Measurements from ENCODE around the gene ALS2CL. TPM values are rescaled to one million over a fixed set of nuclear protein-coding genes. Genes with fewer than 3 reads are reported as not detected.

The ALS2CL gene
- total RNA-seq, 1 donor from 2014 or later: 49.0 TPM

- no peak for DNase-seq (ENCODE audit: low spot score in 2 of 2)
- no peaks in the 10 kb centered on the region for H3K4me1 ChIP-seq
- H3K27ac ChIP-seq: no peak overlapping the region
- no peaks in the 10 kb centered on the region for H3K27me3 ChIP-seq
- no peak for TF ChIP-seq CTCF (IDR thresholded peaks at IDR 0.05)
- peaks cover 7 to 42% of the 10 kb centered on the region in 2 donors for H3K36me3 ChIP-seq
- no peaks in the 10 kb centered on the region for H3K9me3 ChIP-seq
- no peak overlapping the region for H3K4me3 ChIP-seq
- intact Hi-C loops (cut with DNase I): no loop called here
These were observed 16.7 kb downstream of the ALS2CL start for GRCh38 chr3:46676601-46677410.

GRCh38 chr3:46675843-46676567 is 17.5 kb downstream of the ALS2CL start:
- Histone ChIP-seq H3K4me3 (no peak overlapping the region), H3K4me1 (no peaks in the 10 kb centered on the region), H3K9me3 (no peaks in the 10 kb centered on the region), H3K27ac (no peak overlapping the region), H3K36me3 (peaks cover 0 to 37% of the 10 kb centered on the region in 2 donors), H3K27me3 (no peaks in the 10 kb centered on the region)
- no peak for DNase-seq (ENCODE audit: low spot score in 2 of 2)
- intact Hi-C loops (cut with DNase I): no loop called here
- TF ChIP-seq CTCF (IDR thresholded peaks at IDR 0.05): no peak

GRCh38 chr3:46675426-46675825 is 18.1 kb downstream of the ALS2CL start:
- DNase-seq (ENCODE audit: low spot score in 2 of 2): no peak
- no peak for TF ChIP-seq CTCF (IDR thresholded peaks at IDR 0.05)
- Histone ChIP-seq H3K36me3 (peaks cover 0 to 36% of the 10 kb centered on the region in 2 donors), H3K9me3 (no peaks in the 10 kb centered on the region), H3K27me3 (no peaks in the 10 kb centered on the region), H3K4me1 (no peaks in the 10 kb centered on the region), H3K27ac (no peak overlapping the region), H3K4me3 (no peak overlapping the region)
- intact Hi-C loops (cut with DNase I): no loop called here

GRCh38 chr3:46674031-46674845 is 19.2 kb downstream of the ALS2CL start:
- H3K27me3 ChIP-seq: no peaks in the 10 kb centered on the region
- intact Hi-C loops (cut with DNase I): no loop called here
- H3K4me1 ChIP-seq: no peaks in the 10 kb centered on the region
- H3K4me3 ChIP-seq: no peak overlapping the region
- H3K9me3 ChIP-seq: no peaks in the 10 kb centered on the region
- H3K36me3 ChIP-seq: peaks cover 0 to 36% of the 10 kb centered on the region in 2 donors
- DNase-seq (ENCODE audit: low spot score in 2 of 2): peak in 1 of 2 donors; percentile 49
- no peak overlapping the region for H3K27ac ChIP-seq
- no peak for TF ChIP-seq CTCF (IDR thresholded peaks at IDR 0.05)

DNA sequence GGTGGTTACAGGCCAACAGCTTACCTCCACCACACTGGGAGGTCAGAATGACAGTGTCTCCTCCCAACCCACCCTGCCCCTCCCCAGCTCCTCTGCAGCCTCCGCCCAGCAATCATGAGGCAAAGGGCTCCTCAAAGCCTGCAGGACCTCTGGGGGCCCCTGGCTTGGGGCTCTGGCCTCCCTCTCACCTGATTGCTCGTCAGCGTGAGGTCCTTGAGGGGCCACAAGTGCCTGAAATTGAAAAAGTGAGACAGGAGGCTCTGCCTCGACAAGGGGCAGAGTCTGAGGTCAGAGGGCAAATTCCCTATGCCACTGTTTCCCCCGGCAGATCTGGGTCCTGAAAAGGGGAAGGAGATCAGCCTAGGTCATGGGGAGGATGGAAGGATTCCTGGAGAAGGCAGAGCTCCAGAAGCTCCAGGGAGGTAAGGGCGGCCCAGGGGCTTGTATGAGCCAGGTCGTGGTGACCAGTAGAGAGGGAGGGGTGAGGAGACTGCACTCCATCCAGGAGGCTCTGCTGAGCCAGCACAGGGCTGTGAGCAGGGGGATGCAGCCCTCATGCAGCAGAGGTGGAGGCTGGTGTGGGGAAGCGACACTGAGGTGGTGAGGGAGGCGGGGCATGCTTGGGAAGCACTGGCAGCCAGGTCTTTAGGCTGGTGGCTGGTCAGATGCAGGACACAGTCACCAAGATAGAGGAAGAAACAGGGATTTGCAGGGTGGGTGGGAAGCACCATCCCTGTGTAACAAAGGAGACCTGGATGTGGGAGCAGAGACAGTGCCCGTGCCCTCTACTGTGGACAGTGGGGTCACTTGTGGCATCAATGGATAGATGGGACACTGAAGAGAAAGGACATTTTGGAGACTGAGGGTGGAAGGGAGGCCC is 20.1 kb downstream of the ALS2CL start:
- peaks cover 0 to 32% of the 10 kb centered on the region in 2 donors for H3K36me3 ChIP-seq
- no peak for TF ChIP-seq CTCF (IDR thresholded peaks at IDR 0.05)
- no peak overlapping the region for H3K27ac ChIP-seq
- peak in 1 of 2 donors; percentile 60 for DNase-seq (ENCODE audit: low spot score in 2 of 2)
- intact Hi-C loops (cut with DNase I): no loop called here
- no peaks in the 10 kb centered on the region for H3K9me3 ChIP-seq
- H3K4me1 ChIP-seq: no peaks in the 10 kb centered on the region
- H3K4me3 ChIP-seq: no peak overlapping the region
- H3K27me3 ChIP-seq: no peaks in the 10 kb centered on the region

Data from ascending aorta (tissue), 2 donors.